Endothelial cell of hepatic sinusoid (primary cell): Measurements from ENCODE around the gene POLR1E.
"Not testable (repeated sequence)": the region's sequence is repeated elsewhere in the genome, so short reads cannot be mapped to it uniquely, and the experiment has no call there.

Experiments used
- in situ Hi-C: cut with HindIII; loops from 2 replicates; pipeline ENCODE4 v1.10.0; 2017; ENCODE audit warnings: low sequenced_read_pairs

The POLR1E gene

GRCh38 chr9:37499297-37499696 lies 13.5 kb downstream of the POLR1E start:
- in situ Hi-C loops: no loop called here

GRCh38 chr9:37501957-37502596 lies 16.3 kb downstream of the POLR1E start:
- in situ Hi-C loops: no loop called here

- in situ Hi-C loops: no loop called here
These were observed 18.0 kb downstream of the POLR1E start for GRCh38 chr9:37503736-37504135.

GRCh38 chr9:37504605-37505004 lies 18.9 kb downstream of the POLR1E start:
- in situ Hi-C loops: no loop called here

GRCh38 chr9:37507566-37508134 lies 21.9 kb downstream of the POLR1E start:
- in situ Hi-C loops: no loop called here

GRCh38 chr9:37508135-37508833 lies 22.5 kb downstream of the POLR1E start:
- in situ Hi-C loops: no loop called here

GRCh38 chr9:37508834-37509206 lies 23.1 kb downstream of the POLR1E start:
- in situ Hi-C loops: no loop called here

- in situ Hi-C loops: no loop called here
These were observed 23.8 kb downstream of the POLR1E start for GRCh38 chr9:37509536-37509935.

- in situ Hi-C loops: not testable (repeated sequence)
These were observed 24.3 kb downstream of the POLR1E start for GRCh38 chr9:37510053-37510452.

- in situ Hi-C loops: no loop called here
These were observed 25.6 kb downstream of the POLR1E start for GRCh38 chr9:37511016-37512010.

- in situ Hi-C loops: no loop called here
These were observed 26.7 kb downstream of the POLR1E start for GRCh38 chr9:37512437-37512836.

- in situ Hi-C loops: not testable (repeated sequence)
These were observed 28.7 kb downstream of the POLR1E start for GRCh38 chr9:37514415-37514814.

GRCh38 chr9:37514999-37515398 lies 29.3 kb downstream of the POLR1E start:
- in situ Hi-C loops: no loop called here

- in situ Hi-C loops: no loop called here
These were observed 30.0 kb downstream of the POLR1E start for GRCh38 chr9:37515620-37516258.

- in situ Hi-C loops: no loop called here
These were observed 32.2 kb downstream of the POLR1E start for GRCh38 chr9:37517923-37518322.

- in situ Hi-C loops: no loop called here
These were observed 34.9 kb downstream of the POLR1E start for GRCh38 chr9:37520641-37521040.

- in situ Hi-C loops: no loop called here
These were observed 35.4 kb downstream of the POLR1E start for GRCh38 chr9:37521111-37521510.

- in situ Hi-C loops: no loop called here
These were observed 37.2 kb downstream of the POLR1E start for GRCh38 chr9:37522971-37523370.

- in situ Hi-C loops: no loop called here
These were observed 38.2 kb downstream of the POLR1E start for GRCh38 chr9:37523916-37524315.

- in situ Hi-C loops: no loop called here
These were observed 43.1 kb downstream of the POLR1E start for GRCh38 chr9:37528652-37529471.
